Activated CD8-positive, alpha-beta memory T cell treated with anti-CD3 and anti-CD28 coated beads, Interleukin-2, amount 50 U/mL, for 4 hours (primary cell): ENCODE data around the gene MFAP4.

Experiments used
- DNase-seq: peaks from one replicate; pipeline ENCODE4 v3.0.0-alpha.2; 2020

Gene MFAP4

GRCh38 chr17:19409509-19409908, 22.5 kb upstream of the MFAP4 start:
- DNase-seq: no peak

- no peak for DNase-seq
These were observed 22.1 kb upstream of the MFAP4 start for GRCh38 chr17:19409066-19409465.

- DNase-seq: no peak
These were observed 21.3 kb upstream of the MFAP4 start for GRCh38 chr17:19408346-19408710.

GRCh38 chr17:19407601-19408345, 20.8 kb upstream of the MFAP4 start:
- no peak for DNase-seq

GRCh38 chr17:19405114-19405513, 18.1 kb upstream of the MFAP4 start:
- DNase-seq: no peak

- no peak for DNase-seq
These were observed 17.3 kb upstream of the MFAP4 start for GRCh38 chr17:19404264-19404663.

GRCh38 chr17:19403021-19403420, 16.0 kb upstream of the MFAP4 start:
- DNase-seq: no peak

GRCh38 chr17:19402171-19402570, 15.2 kb upstream of the MFAP4 start:
- DNase-seq: no peak

- DNase-seq: no peak
These were observed 14.5 kb upstream of the MFAP4 start for GRCh38 chr17:19401321-19402010.

- no peak for DNase-seq
These were observed 12.9 kb upstream of the MFAP4 start for GRCh38 chr17:19399750-19400450.

- DNase-seq: no peak
These were observed 11.6 kb upstream of the MFAP4 start for GRCh38 chr17:19398301-19399181.

- DNase-seq: no peak
These were observed 10.6 kb upstream of the MFAP4 start for GRCh38 chr17:19397556-19398041.

- no peak for DNase-seq
These were observed 5.3 kb upstream of the MFAP4 start for GRCh38 chr17:19392303-19392702.

- no peak for DNase-seq
These were observed 4.4 kb upstream of the MFAP4 start for GRCh38 chr17:19391432-19391831.

GRCh38 chr17:19390951-19391350, 4.0 kb upstream of the MFAP4 start:
- no peak for DNase-seq

- no peak for DNase-seq
These were observed 2.1 kb upstream of the MFAP4 start for GRCh38 chr17:19388791-19389785.

GRCh38 chr17:19387921-19388521, 1.0 kb upstream of the MFAP4 start:
- DNase-seq: no peak

- no peak for DNase-seq
These were observed 700 bp downstream of the MFAP4 start for GRCh38 chr17:19386051-19386929.

- no peak for DNase-seq
These were observed 1.4 kb downstream of the MFAP4 start for GRCh38 chr17:19385521-19385983.
